MG63 (cell line): ENCODE data around the gene HSPA4L. TPM values are rescaled to one million over a fixed set of nuclear protein-coding genes. Genes with fewer than 3 reads are reported as not detected.

Source experiments
- total RNA-seq: library from RNA; depleted of rRNA; stranded (reverse); fragments of >200 nt; shearing (Covaris generic); gene quantifications from 2 replicates; pipeline ENCODE4 v1.2.3, GENCODE V29; 2014; ENCODE audit warnings: low replicate concordance; rRNA removed

HSPA4L gene
- total RNA-seq, 1 experiment from 2014 or later = 3.9 TPM

Other genes starting within 250 kb of the HSPA4L start
- gene INTU, start 149.4 kb upstream of the HSPA4L start, total RNA-seq = 1.2 TPM in 2 replicates
- gene SLC25A31, start 51.9 kb upstream of the HSPA4L start, total RNA-seq = not detected in 2 replicates
- gene PLK4, start 98.6 kb downstream of the HSPA4L start, total RNA-seq = 7.3 and 9.1 TPM in 2 replicates
- gene MFSD8, start 182.9 kb downstream of the HSPA4L start, total RNA-seq = 6.6 and 11.8 TPM in 2 replicates
- gene ABHD18, start 183.1 kb downstream of the HSPA4L start, total RNA-seq = 2.9 and 3.6 TPM in 2 replicates